WTC11 (cell line): ENCODE data around the gene GALK1. TPM values are rescaled to one million over a fixed set of nuclear protein-coding genes. Genes with fewer than 3 reads are reported as not detected.

Experiments
- ATAC-seq: fragments of 200-7000 bp; cut with Tn5 transposase; 2 replicates; pipeline ENCODE4 v1.10.0; 2021; ENCODE audit warnings: mild to moderate bottlenecking, moderate library complexity
- CTCF ChIA-PET: fragments of 300-600 bp; sonication (Branson Sonifier 250); formaldehyde crosslinking; loops from one replicate; lab custom pipeline; 2021; ENCODE audit warnings: antibody characterized with exemption; lab: Charles Lee
- POLR2A ChIA-PET: fragments of 350-600 bp; sonication (Branson Sonifier 250); formaldehyde crosslinking; loops from one replicate; lab custom pipeline; 2021; ENCODE audit warnings: antibody characterized with exemption; lab: Charles Lee
- DNase-seq: peaks from one replicate; pipeline ENCODE4 v3.0.0; 2021; ENCODE audit warnings: low spot score
- H3K27ac Mint-ChIP-seq: 2 replicates; pipeline ENCODE4 v1.8.0; 2021; ENCODE audit warnings: mixed read lengths
- H3K27me3 Mint-ChIP-seq: 2 replicates; pipeline ENCODE4 v1.8.0; 2021; ENCODE audit warnings: low read depth, mild to moderate bottlenecking, moderate library complexity, mixed read lengths
- H3K36me3 Mint-ChIP-seq: 2 replicates; pipeline ENCODE4 v1.8.0; 2021; ENCODE audit warnings: mixed read lengths
- H3K4me1 Mint-ChIP-seq: 2 replicates; pipeline ENCODE4 v1.8.0; 2022; ENCODE audit warnings: mixed read lengths
- H3K4me3 Mint-ChIP-seq: 2 replicates; pipeline ENCODE4 v1.8.0; 2021; ENCODE audit warnings: mild to moderate bottlenecking, moderate library complexity, mixed read lengths
- H3K9me3 Mint-ChIP-seq: 2 replicates; pipeline ENCODE4 v1.8.0; 2021; ENCODE audit warnings: mixed read lengths
- E2F5 ChIP-seq: sonication (generic); formaldehyde crosslinking; IDR thresholded peaks from 2 replicates; pipeline ENCODE4 v1.8.1; 2022; ENCODE audit warnings: mild to moderate bottlenecking, moderate library complexity, missing genetic modification reagents
- FOXJ3 ChIP-seq: sonication (generic); formaldehyde crosslinking; IDR thresholded peaks from 2 replicates; pipeline ENCODE4 v1.9.0; 2021; ENCODE audit warnings: missing genetic modification reagents, mild to moderate bottlenecking, borderline replicate concordance
- GRHL2 ChIP-seq: fragments of 250-450 bp; sonication (Bioruptor Pico); IDR thresholded peaks from 2 replicates; pipeline ENCODE4 v1.8.0; 2022; ENCODE audit warnings: mild to moderate bottlenecking, moderate library complexity; ENCODE audit not compliant: insufficient replicate concordance, severe bottlenecking
- KAT7 ChIP-seq: sonication (generic); formaldehyde crosslinking; IDR thresholded peaks from 2 replicates; pipeline ENCODE4 v1.8.1; 2023; ENCODE audit warnings: missing genetic modification reagents, mild to moderate bottlenecking, borderline replicate concordance
- RELA ChIP-seq: sonication (generic); formaldehyde crosslinking; IDR thresholded peaks from 2 replicates; pipeline ENCODE4 v1.8.1; 2022; ENCODE audit warnings: missing genetic modification reagents, mild to moderate bottlenecking, borderline replicate concordance
- ZBTB21 ChIP-seq: sonication (generic); formaldehyde crosslinking; IDR thresholded peaks from 2 replicates; pipeline ENCODE4 v1.8.1; 2023; ENCODE audit warnings: mild to moderate bottlenecking, missing genetic modification reagents, borderline replicate concordance
- ZNF232 ChIP-seq: sonication (generic); formaldehyde crosslinking; IDR thresholded peaks from 2 replicates; pipeline ENCODE4 v1.8.0; 2022; ENCODE audit warnings: mild to moderate bottlenecking, missing genetic modification reagents
- ZNF425 ChIP-seq: fragments of 250-450 bp; sonication (Bioruptor Pico); conservative IDR thresholded peaks from 2 replicates; pipeline ENCODE4 v1.9.0; 2021; ENCODE audit warnings: mild to moderate bottlenecking
- total RNA-seq: library from RNA; stranded (reverse); gene quantifications from 3 replicates; pipeline ENCODE4 v1.2.3, GENCODE V29; 2021
- TF ChIP-seq, protein P1 (sequence below): fragments of 200-600 bp; IDR thresholded peaks from 2 replicates; pipeline ENCODE4 v1.8.0; 2022; ENCODE audit warnings: antibody characterized with exemption
- TF ChIP-seq, protein P2 (sequence below): fragments of 250-450 bp; sonication (Bioruptor Pico); IDR thresholded peaks from 2 replicates; pipeline ENCODE4 v1.9.0; 2021; ENCODE audit warnings: mild to moderate bottlenecking, borderline replicate concordance
- TF ChIP-seq, protein P3 (sequence below): fragments of 250-450 bp; sonication (Bioruptor Pico); IDR thresholded peaks from 2 replicates; pipeline ENCODE4 v1.9.0; 2021; ENCODE audit warnings: mild to moderate bottlenecking
- TF ChIP-seq, protein P4 (sequence below): sonication (generic); formaldehyde crosslinking; IDR thresholded peaks from 2 replicates; pipeline ENCODE4 v1.8.0; 2023; ENCODE audit warnings: missing genetic modification reagents, mild to moderate bottlenecking, borderline replicate concordance

Gene GALK1
- total RNA-seq, 1 experiment from 2014 or later, result 42.2 TPM

DNA sequence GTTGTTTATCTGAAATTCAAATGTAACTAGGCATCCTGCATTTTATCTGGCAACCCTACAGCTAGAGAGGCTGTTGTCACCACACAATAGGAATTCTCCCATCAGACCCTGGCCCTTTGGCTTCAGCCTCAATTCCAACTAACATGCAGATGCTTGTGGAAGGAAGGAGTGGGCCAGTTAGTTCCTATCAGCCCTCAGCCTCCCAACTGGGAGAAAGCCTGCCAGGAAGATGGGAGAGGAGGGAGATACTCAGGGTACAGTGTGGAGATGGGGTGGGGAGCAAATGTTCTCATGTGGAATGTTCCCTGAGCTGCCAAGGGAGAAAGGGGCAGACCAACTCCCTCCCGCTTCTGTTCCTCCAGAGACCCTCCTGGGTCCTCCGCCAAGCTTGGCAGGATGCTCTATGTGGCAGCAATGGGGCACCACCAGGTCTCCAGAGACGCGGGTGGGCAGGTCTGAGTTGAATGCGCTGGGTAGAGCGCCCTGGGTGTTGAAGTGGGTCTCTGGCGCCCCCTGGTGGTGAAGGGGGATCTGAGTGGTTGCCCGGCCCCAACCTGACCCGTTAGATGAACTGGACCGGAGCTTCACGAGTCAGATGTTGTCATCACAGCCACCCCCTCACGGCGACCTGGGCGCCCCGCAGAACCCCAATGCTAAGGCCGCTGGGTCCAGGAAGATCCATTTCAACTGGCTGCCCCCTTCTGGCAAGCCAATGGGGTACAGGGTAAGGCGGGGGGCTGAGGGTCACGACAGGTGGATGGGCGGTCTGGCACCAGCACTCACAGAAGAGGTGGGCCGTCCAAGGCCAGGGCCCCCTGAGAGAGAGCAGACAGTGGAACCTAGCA is 15.2 kb downstream of the GALK1 start:
- Mint-ChIP-seq H3K36me3 (no peaks in the 10 kb centered on the region), H3K27ac (no peak overlapping the region), H3K4me3 (no peak overlapping the region), H3K9me3 (no peaks in the 10 kb centered on the region), H3K4me1 (peaks cover 4% of the 10 kb centered on the region), H3K27me3 (peaks cover 7% of the 10 kb centered on the region)
- DNase-seq (peak; percentile 91), ATAC-seq (peak; percentile 67)
- CTCF ChIA-PET, result interaction anchor here (0.6 to 9.4 kb wide), 52 partner anchors 9 to 544 kb away, joined by 3 to 318 read pairs (median 4); partner anchors contain the start of genes GALK1, ITGB4, MIF4GD and NUP85
- POLR2A ChIA-PET, result interaction anchor here (1.0 kb wide), 1 partner anchor 12 kb away, joined by 3 read pairs; no protein-coding TSS in a partner anchor
- no peak for TF ChIP-seq ZBTB21
- TF ChIP-seq, protein P1, sequence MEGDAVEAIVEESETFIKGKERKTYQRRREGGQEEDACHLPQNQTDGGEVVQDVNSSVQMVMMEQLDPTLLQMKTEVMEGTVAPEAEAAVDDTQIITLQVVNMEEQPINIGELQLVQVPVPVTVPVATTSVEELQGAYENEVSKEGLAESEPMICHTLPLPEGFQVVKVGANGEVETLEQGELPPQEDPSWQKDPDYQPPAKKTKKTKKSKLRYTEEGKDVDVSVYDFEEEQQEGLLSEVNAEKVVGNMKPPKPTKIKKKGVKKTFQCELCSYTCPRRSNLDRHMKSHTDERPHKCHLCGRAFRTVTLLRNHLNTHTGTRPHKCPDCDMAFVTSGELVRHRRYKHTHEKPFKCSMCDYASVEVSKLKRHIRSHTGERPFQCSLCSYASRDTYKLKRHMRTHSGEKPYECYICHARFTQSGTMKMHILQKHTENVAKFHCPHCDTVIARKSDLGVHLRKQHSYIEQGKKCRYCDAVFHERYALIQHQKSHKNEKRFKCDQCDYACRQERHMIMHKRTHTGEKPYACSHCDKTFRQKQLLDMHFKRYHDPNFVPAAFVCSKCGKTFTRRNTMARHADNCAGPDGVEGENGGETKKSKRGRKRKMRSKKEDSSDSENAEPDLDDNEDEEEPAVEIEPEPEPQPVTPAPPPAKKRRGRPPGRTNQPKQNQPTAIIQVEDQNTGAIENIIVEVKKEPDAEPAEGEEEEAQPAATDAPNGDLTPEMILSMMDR, result peak; percentile 98

- Mint-ChIP-seq H3K27ac (no peak overlapping the region), H3K4me1 (no peaks in the 10 kb centered on the region), H3K36me3 (no peaks in the 10 kb centered on the region), H3K9me3 (no peaks in the 10 kb centered on the region), H3K27me3 (0 out of 2 replicates have a peak, but pooled peaks cover 3% of the 10 kb centered on the region), H3K4me3 (no peak overlapping the region)
- ATAC-seq (no peak), DNase-seq (no peak)
- CTCF ChIA-PET, result interaction anchor here (0.7 to 9.4 kb wide), 28 partner anchors 11 to 791 kb away, joined by 3 to 318 read pairs (median 12); partner anchors contain the start of genes GALK1, ITGB4, RECQL5 and SAP30BP
- POLR2A ChIA-PET, result interaction anchor here (0.6 kb wide), 1 partner anchor 84 kb away, joined by 8 read pairs; no protein-coding TSS in a partner anchor
- no peak for TF ChIP-seq ZNF425 (CRISPR knock-in tag)
- no peak for TF ChIP-seq ZNF232 (CRISPR knock-in tag)
- no peak for TF ChIP-seq RELA (CRISPR knock-in tag)
- TF ChIP-seq, protein P2, sequence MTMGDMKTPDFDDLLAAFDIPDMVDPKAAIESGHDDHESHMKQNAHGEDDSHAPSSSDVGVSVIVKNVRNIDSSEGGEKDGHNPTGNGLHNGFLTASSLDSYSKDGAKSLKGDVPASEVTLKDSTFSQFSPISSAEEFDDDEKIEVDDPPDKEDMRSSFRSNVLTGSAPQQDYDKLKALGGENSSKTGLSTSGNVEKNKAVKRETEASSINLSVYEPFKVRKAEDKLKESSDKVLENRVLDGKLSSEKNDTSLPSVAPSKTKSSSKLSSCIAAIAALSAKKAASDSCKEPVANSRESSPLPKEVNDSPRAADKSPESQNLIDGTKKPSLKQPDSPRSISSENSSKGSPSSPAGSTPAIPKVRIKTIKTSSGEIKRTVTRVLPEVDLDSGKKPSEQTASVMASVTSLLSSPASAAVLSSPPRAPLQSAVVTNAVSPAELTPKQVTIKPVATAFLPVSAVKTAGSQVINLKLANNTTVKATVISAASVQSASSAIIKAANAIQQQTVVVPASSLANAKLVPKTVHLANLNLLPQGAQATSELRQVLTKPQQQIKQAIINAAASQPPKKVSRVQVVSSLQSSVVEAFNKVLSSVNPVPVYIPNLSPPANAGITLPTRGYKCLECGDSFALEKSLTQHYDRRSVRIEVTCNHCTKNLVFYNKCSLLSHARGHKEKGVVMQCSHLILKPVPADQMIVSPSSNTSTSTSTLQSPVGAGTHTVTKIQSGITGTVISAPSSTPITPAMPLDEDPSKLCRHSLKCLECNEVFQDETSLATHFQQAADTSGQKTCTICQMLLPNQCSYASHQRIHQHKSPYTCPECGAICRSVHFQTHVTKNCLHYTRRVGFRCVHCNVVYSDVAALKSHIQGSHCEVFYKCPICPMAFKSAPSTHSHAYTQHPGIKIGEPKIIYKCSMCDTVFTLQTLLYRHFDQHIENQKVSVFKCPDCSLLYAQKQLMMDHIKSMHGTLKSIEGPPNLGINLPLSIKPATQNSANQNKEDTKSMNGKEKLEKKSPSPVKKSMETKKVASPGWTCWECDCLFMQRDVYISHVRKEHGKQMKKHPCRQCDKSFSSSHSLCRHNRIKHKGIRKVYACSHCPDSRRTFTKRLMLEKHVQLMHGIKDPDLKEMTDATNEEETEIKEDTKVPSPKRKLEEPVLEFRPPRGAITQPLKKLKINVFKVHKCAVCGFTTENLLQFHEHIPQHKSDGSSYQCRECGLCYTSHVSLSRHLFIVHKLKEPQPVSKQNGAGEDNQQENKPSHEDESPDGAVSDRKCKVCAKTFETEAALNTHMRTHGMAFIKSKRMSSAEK (CRISPR knock-in tag), result no peak
- TF ChIP-seq, protein P3, sequence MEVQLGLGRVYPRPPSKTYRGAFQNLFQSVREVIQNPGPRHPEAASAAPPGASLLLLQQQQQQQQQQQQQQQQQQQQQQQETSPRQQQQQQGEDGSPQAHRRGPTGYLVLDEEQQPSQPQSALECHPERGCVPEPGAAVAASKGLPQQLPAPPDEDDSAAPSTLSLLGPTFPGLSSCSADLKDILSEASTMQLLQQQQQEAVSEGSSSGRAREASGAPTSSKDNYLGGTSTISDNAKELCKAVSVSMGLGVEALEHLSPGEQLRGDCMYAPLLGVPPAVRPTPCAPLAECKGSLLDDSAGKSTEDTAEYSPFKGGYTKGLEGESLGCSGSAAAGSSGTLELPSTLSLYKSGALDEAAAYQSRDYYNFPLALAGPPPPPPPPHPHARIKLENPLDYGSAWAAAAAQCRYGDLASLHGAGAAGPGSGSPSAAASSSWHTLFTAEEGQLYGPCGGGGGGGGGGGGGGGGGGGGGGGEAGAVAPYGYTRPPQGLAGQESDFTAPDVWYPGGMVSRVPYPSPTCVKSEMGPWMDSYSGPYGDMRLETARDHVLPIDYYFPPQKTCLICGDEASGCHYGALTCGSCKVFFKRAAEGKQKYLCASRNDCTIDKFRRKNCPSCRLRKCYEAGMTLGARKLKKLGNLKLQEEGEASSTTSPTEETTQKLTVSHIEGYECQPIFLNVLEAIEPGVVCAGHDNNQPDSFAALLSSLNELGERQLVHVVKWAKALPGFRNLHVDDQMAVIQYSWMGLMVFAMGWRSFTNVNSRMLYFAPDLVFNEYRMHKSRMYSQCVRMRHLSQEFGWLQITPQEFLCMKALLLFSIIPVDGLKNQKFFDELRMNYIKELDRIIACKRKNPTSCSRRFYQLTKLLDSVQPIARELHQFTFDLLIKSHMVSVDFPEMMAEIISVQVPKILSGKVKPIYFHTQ (CRISPR knock-in tag), result no peak
- TF ChIP-seq, protein P4, sequence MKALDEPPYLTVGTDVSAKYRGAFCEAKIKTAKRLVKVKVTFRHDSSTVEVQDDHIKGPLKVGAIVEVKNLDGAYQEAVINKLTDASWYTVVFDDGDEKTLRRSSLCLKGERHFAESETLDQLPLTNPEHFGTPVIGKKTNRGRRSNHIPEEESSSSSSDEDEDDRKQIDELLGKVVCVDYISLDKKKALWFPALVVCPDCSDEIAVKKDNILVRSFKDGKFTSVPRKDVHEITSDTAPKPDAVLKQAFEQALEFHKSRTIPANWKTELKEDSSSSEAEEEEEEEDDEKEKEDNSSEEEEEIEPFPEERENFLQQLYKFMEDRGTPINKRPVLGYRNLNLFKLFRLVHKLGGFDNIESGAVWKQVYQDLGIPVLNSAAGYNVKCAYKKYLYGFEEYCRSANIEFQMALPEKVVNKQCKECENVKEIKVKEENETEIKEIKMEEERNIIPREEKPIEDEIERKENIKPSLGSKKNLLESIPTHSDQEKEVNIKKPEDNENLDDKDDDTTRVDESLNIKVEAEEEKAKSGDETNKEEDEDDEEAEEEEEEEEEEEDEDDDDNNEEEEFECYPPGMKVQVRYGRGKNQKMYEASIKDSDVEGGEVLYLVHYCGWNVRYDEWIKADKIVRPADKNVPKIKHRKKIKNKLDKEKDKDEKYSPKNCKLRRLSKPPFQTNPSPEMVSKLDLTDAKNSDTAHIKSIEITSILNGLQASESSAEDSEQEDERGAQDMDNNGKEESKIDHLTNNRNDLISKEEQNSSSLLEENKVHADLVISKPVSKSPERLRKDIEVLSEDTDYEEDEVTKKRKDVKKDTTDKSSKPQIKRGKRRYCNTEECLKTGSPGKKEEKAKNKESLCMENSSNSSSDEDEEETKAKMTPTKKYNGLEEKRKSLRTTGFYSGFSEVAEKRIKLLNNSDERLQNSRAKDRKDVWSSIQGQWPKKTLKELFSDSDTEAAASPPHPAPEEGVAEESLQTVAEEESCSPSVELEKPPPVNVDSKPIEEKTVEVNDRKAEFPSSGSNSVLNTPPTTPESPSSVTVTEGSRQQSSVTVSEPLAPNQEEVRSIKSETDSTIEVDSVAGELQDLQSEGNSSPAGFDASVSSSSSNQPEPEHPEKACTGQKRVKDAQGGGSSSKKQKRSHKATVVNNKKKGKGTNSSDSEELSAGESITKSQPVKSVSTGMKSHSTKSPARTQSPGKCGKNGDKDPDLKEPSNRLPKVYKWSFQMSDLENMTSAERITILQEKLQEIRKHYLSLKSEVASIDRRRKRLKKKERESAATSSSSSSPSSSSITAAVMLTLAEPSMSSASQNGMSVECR (CRISPR knock-in tag), result no peak
- no peak for TF ChIP-seq KAT7 (CRISPR knock-in tag)
- TF ChIP-seq GRHL2 (CRISPR knock-in tag), result no peak
- TF ChIP-seq FOXJ3 (CRISPR knock-in tag), result no peak
- no peak for TF ChIP-seq ZBTB21
- no peak for TF ChIP-seq E2F5 (CRISPR knock-in tag)
Measured at GRCh38 chr17:75748706-75749105, 16.3 kb downstream of the GALK1 start.
